WTC11 (cell line): ENCODE measurements around the gene PPP1R18.

ENCODE experiments used
- CREB1 ChIP-seq: sonication (generic); formaldehyde crosslinking; IDR thresholded peaks from 2 replicates; pipeline ENCODE4 v1.8.0; 2023; ENCODE audit warnings: mild to moderate bottlenecking, missing genetic modification reagents
- CTCF ChIP-seq: fragments of 200-600 bp; IDR thresholded peaks from 2 replicates; pipeline ENCODE4 v1.8.0; 2022; ENCODE audit warnings: antibody characterized with exemption
- SMAD3 ChIP-seq: sonication (generic); formaldehyde crosslinking; IDR thresholded peaks from 2 replicates; pipeline ENCODE4 v1.8.0; 2022; ENCODE audit warnings: missing genetic modification reagents, mild to moderate bottlenecking, borderline replicate concordance
- TP53 ChIP-seq: sonication (generic); formaldehyde crosslinking; IDR thresholded peaks from 2 replicates; pipeline ENCODE4 v1.8.1; 2023; ENCODE audit warnings: mild to moderate bottlenecking, missing genetic modification reagents
- ZBTB21 ChIP-seq: sonication (generic); formaldehyde crosslinking; IDR thresholded peaks from 2 replicates; pipeline ENCODE4 v1.8.1; 2023; ENCODE audit warnings: mild to moderate bottlenecking, missing genetic modification reagents, borderline replicate concordance
- ZNF138 ChIP-seq: sonication (generic); formaldehyde crosslinking; conservative IDR thresholded peaks from 2 replicates; pipeline ENCODE4 v1.8.1; 2022; ENCODE audit warnings: mild to moderate bottlenecking, moderate library complexity, missing genetic modification reagents
- ZNF512 ChIP-seq: sonication (generic); formaldehyde crosslinking; IDR thresholded peaks from 2 replicates; pipeline ENCODE4 v1.8.1; 2022; ENCODE audit warnings: missing genetic modification reagents, borderline replicate concordance
- ZNF532 ChIP-seq: fragments of 250-450 bp; sonication (Bioruptor Pico); IDR thresholded peaks from 2 replicates; pipeline ENCODE4 v1.9.0; 2021; ENCODE audit warnings: mild to moderate bottlenecking, borderline replicate concordance

GRCh38 chr6:30726506-30727413 is 40.3 kb upstream of the PPP1R18 start:
- TF ChIP-seq CTCF (no peak), ZNF138 (CRISPR knock-in tag) (no peak), TP53 (CRISPR knock-in tag) (no peak), ZNF512 (CRISPR knock-in tag) (no peak), ZNF532 (peak; percentile 47; the same call in 1 of the 2 replicates), SMAD3 (CRISPR knock-in tag) (no peak), CREB1 (CRISPR knock-in tag) (no peak), ZBTB21 (CRISPR knock-in tag) (no peak)
